Hepatocyte (in vitro differentiated cells): ENCODE data around the gene ZNF521. TPM values are rescaled to one million over a fixed set of nuclear protein-coding genes. Genes with fewer than 3 reads are reported as not detected.

ENCODE experiments used
- DNase-seq: peaks from one replicate; pipeline ENCODE4 v3.0.0-alpha.2; 2016; ENCODE audit warnings: low spot score
- H2AFZ ChIP-seq: fragments of 200-600 bp; sonication (generic); 2 replicates; pipeline ENCODE4 v1.6.0; 2016; ENCODE audit warnings: antibody characterized with exemption, mild to moderate bottlenecking
- H3K27ac ChIP-seq: fragments of 200-600 bp; sonication (generic); 2 replicates; pipeline ENCODE4 v1.5.1; 2016; ENCODE audit warnings: mild to moderate bottlenecking
- H3K27me3 ChIP-seq: fragments of 200-600 bp; sonication (generic); 2 replicates; pipeline ENCODE4 v1.6.1; 2016
- H3K36me3 ChIP-seq: fragments of 200-600 bp; sonication (generic); replicated peaks from 2 replicates; pipeline ENCODE4 v1.5.1; 2016; ENCODE audit warnings: low read depth; ENCODE audit not compliant: insufficient read depth
- H3K4me1 ChIP-seq: fragments of 200-600 bp; sonication (generic); 2 replicates; pipeline ENCODE4 v1.5.1; 2016; ENCODE audit warnings: mild to moderate bottlenecking, moderate library complexity; ENCODE audit not compliant: insufficient read depth
- H3K4me2 ChIP-seq: fragments of 200-600 bp; sonication (generic); 2 replicates; pipeline ENCODE4 v1.6.0; 2016
- H3K4me3 ChIP-seq: fragments of 200-600 bp; sonication (generic); 2 replicates; pipeline ENCODE4 v1.5.1; 2016; ENCODE audit warnings: mild to moderate bottlenecking
- H3K79me2 ChIP-seq: fragments of 200-600 bp; sonication (generic); 2 replicates; pipeline ENCODE4 v1.6.0; 2017; ENCODE audit warnings: mild to moderate bottlenecking
- H3K9me2 ChIP-seq: fragments of 200-600 bp; sonication (generic); replicated peaks from 2 replicates; pipeline ENCODE4 v1.6.0; 2017; ENCODE audit warnings: mild to moderate bottlenecking; ENCODE audit not compliant: insufficient read depth
- H3K9me3 ChIP-seq: fragments of 200-600 bp; sonication (generic); 2 replicates; pipeline ENCODE4 v1.5.1; 2016; ENCODE audit warnings: low read depth, mild to moderate bottlenecking
- H4K20me1 ChIP-seq: fragments of 200-600 bp; sonication (generic); 2 replicates; pipeline ENCODE4 v1.6.0; 2016; ENCODE audit warnings: mild to moderate bottlenecking; ENCODE audit not compliant: insufficient read depth, poor library complexity, severe bottlenecking
- EZH2 ChIP-seq: fragments of 200-600 bp; sonication (generic); IDR thresholded peaks from 2 replicates; pipeline ENCODE4 v1.6.1; 2016; ENCODE audit warnings: antibody characterized with exemption, mild to moderate bottlenecking, borderline replicate concordance
- EZH2phosphoT487 ChIP-seq: fragments of 200-600 bp; sonication (generic); IDR thresholded peaks from one replicate; pipeline ENCODE4 v1.6.1; 2018; ENCODE audit warnings: antibody characterized with exemption, mild to moderate bottlenecking, low read depth, moderate library complexity; ENCODE audit not compliant: unreplicated experiment, severe bottlenecking
- WGBS: methylation state at CpG from one replicate; pipeline ENCODE4 v1.1.6; 2016; ENCODE audit warnings: low lambda C conversion rate; ENCODE audit errors: missing lambda C conversion rate; 5-methylcytosine and 5-hydroxymethylcytosine counted together
- polyA plus RNA-seq: library from polyadenylated mRNA; unstranded; fragments of >200 nt; fragmentation: Nextera tagmentation; extraction: Ambion mirVana; gene quantifications from 2 replicates; pipeline ENCODE4 v1.2.1, GENCODE V29; 2016
- total RNA-seq: library from RNA; depleted of rRNA; stranded (reverse); fragments of >200 nt; gene quantifications from 2 replicates; pipeline ENCODE4 v1.2.3, GENCODE V29; 2014
- TF ChIP-seq, protein P1 (sequence below): fragments of 200-600 bp; sonication (generic); IDR thresholded peaks from 2 replicates; pipeline ENCODE4 v1.5.1; 2016; ENCODE audit warnings: antibody characterized with exemption, mild to moderate bottlenecking; ENCODE audit not compliant: poor library complexity

The ZNF521 gene
- total and polyA plus RNA-seq, 2 experiments from 2014 or later: 9.0 to 16.3 TPM

DNA sequence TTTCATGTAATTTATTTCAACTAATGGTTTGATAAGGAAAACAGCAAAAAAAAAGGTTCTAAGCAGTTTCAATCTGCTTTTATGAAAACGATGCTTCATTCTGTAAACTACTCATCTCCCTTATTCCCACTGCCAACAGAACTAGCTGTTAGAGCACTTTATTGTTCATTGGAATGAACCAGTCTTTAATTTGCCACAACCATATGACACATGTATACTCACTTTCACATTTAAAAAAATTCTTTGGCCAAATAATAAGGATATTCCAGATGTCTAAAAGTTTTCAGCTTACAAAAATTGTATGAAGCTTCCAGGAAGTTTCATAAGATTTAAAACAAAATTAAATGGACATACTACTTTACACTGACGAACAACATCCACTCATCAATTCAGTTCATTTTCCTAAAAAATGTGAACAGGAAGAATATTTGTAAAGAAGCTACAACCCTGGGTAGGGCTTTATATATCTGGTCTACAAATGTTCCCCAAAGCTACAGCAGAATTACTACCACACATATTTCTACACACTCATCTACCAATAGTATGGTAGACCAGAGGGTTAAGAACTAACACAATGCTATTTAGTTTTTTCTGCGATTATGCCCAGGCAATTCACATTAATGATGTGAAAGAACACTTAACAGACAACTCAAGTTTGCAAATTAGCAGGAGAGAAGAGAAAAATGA lies 37.7 kb downstream of the ZNF521 start:
- no peaks in the 10 kb centered on the region for H3K36me3 ChIP-seq
- no peaks in the 10 kb centered on the region for H3K9me2 ChIP-seq
- H3K27ac ChIP-seq: no peak overlapping the region
- no peaks in the 10 kb centered on the region for H3K27me3 ChIP-seq
- H3K9me3 ChIP-seq: no peaks in the 10 kb centered on the region
- 88% methylated on average over 3 of the region's 3 CpGs for WGBS
- no peaks in the 10 kb centered on the region for H4K20me1 ChIP-seq
- no peak for TF ChIP-seq EZH2
- TF ChIP-seq EZH2phosphoT487: no peak
- TF ChIP-seq, protein P1, sequence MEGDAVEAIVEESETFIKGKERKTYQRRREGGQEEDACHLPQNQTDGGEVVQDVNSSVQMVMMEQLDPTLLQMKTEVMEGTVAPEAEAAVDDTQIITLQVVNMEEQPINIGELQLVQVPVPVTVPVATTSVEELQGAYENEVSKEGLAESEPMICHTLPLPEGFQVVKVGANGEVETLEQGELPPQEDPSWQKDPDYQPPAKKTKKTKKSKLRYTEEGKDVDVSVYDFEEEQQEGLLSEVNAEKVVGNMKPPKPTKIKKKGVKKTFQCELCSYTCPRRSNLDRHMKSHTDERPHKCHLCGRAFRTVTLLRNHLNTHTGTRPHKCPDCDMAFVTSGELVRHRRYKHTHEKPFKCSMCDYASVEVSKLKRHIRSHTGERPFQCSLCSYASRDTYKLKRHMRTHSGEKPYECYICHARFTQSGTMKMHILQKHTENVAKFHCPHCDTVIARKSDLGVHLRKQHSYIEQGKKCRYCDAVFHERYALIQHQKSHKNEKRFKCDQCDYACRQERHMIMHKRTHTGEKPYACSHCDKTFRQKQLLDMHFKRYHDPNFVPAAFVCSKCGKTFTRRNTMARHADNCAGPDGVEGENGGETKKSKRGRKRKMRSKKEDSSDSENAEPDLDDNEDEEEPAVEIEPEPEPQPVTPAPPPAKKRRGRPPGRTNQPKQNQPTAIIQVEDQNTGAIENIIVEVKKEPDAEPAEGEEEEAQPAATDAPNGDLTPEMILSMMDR: no peak
- no peaks in the 10 kb centered on the region for H3K79me2 ChIP-seq
- no peak for DNase-seq
- H3K4me2 ChIP-seq: no peak overlapping the region
- no peak overlapping the region for H3K4me3 ChIP-seq
- no peaks in the 10 kb centered on the region for H3K4me1 ChIP-seq
- H2AFZ ChIP-seq: no peak overlapping the region

DNA sequence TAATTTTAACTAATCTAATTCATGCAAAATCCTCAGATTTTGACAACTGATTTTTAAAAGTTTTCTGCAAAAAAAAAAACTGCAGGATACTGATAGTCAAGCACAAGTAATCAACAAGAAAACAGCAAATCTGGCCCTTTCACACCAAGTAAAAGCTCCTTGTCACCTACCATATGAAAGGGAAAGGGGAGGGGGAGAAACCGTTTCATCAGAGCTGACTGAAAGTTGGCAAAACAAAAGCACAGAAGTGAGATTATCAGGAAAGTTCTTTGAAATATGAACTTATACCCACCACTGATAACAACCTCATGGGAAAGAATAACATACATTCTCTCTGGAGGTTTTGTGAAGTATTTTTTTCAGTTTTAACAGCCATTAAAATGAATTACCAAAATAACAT lies 38.7 kb downstream of the ZNF521 start:
- H3K36me3 ChIP-seq: no peaks in the 10 kb centered on the region
- H3K4me3 ChIP-seq: no peak overlapping the region
- H3K9me3 ChIP-seq: no peaks in the 10 kb centered on the region
- no peaks in the 10 kb centered on the region for H3K4me1 ChIP-seq
- no peaks in the 10 kb centered on the region for H3K9me2 ChIP-seq
- TF ChIP-seq EZH2phosphoT487 (no peak), EZH2 (no peak)
- TF ChIP-seq, protein P1: no peak
- no peaks in the 10 kb centered on the region for H3K27me3 ChIP-seq
- H3K79me2 ChIP-seq: no peaks in the 10 kb centered on the region
- H4K20me1 ChIP-seq: no peaks in the 10 kb centered on the region
- no peak overlapping the region for H3K27ac ChIP-seq
- no peak for DNase-seq
- no peak overlapping the region for H3K4me2 ChIP-seq
- WGBS: 48% methylated on average over 1 of the region's 1 CpG
- no peak overlapping the region for H2AFZ ChIP-seq

- Histone ChIP-seq H3K36me3 (no peaks in the 10 kb centered on the region), H3K79me2 (no peaks in the 10 kb centered on the region), H3K27ac (no peak overlapping the region), H3K27me3 (no peaks in the 10 kb centered on the region), H3K4me1 (no peaks in the 10 kb centered on the region), H4K20me1 (no peaks in the 10 kb centered on the region), H3K9me3 (no peaks in the 10 kb centered on the region), H3K4me2 (no peak overlapping the region), H2AFZ (no peak overlapping the region), H3K4me3 (no peak overlapping the region), H3K9me2 (no peaks in the 10 kb centered on the region)
- no peak for DNase-seq
- TF ChIP-seq EZH2 (no peak), EZH2phosphoT487 (no peak)
- TF ChIP-seq, protein P1: no peak
Observed at GRCh38 chr18:25310045-25310444, 41.9 kb downstream of the ZNF521 start.

- no peaks in the 10 kb centered on the region for H4K20me1 ChIP-seq
- no peak overlapping the region for H3K27ac ChIP-seq
- no peak overlapping the region for H3K4me3 ChIP-seq
- no peak overlapping the region for H2AFZ ChIP-seq
- DNase-seq: no peak
- WGBS: 95% methylated on average over 3 of the region's 3 CpGs
- H3K9me2 ChIP-seq: no peaks in the 10 kb centered on the region
- H3K4me2 ChIP-seq: no peak overlapping the region
- no peak for TF ChIP-seq EZH2phosphoT487
- no peak for TF ChIP-seq EZH2
- TF ChIP-seq, protein P1: no peak
- no peaks in the 10 kb centered on the region for H3K4me1 ChIP-seq
- H3K27me3 ChIP-seq: no peaks in the 10 kb centered on the region
- H3K36me3 ChIP-seq: no peaks in the 10 kb centered on the region
- no peaks in the 10 kb centered on the region for H3K79me2 ChIP-seq
- H3K9me3 ChIP-seq: no peaks in the 10 kb centered on the region
Observed at GRCh38 chr18:25308381-25308780, 43.6 kb downstream of the ZNF521 start.
